HG03354 (cell line): Measurements from ENCODE around the gene TFEB.

ENCODE experiments used
- ATAC-seq: cut with Tn5 transposase; IDR thresholded peaks from one replicate; pipeline ENCODE4 v1.9.1; 2021; ENCODE audit warnings: mild to moderate bottlenecking; ENCODE audit not compliant: unreplicated experiment, poor library complexity, severe bottlenecking

Gene TFEB

GRCh38 chr6:41682497-41683272 is 52.7 kb downstream of the TFEB start:
- ATAC-seq: peak; percentile 8

DNA sequence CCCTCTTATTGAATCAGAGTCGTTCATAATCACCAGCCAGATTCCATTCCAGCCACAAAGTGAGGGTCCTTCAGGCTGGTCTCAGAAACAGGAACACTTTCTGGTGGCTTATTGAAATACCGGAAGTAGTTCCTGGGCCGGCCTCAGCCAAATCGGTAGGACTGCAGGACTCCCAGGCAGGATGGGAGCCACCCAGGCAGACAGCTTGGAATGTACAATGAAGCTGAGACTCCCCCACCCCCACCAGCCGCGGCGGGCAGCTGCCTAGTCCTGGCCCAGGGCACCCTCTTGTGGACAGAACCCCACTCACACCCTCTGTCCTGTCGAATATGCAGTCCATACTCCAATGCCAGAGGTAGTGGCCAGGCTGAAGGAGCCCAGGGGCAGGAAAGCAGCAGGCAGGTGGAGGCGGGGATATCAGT is 53.3 kb downstream of the TFEB start:
- ATAC-seq: no peak

GRCh38 chr6:41680182-41680965 is 55.0 kb downstream of the TFEB start:
- ATAC-seq: no peak

- no peak for ATAC-seq
These were observed 55.7 kb downstream of the TFEB start for GRCh38 chr6:41679696-41680095.

DNA sequence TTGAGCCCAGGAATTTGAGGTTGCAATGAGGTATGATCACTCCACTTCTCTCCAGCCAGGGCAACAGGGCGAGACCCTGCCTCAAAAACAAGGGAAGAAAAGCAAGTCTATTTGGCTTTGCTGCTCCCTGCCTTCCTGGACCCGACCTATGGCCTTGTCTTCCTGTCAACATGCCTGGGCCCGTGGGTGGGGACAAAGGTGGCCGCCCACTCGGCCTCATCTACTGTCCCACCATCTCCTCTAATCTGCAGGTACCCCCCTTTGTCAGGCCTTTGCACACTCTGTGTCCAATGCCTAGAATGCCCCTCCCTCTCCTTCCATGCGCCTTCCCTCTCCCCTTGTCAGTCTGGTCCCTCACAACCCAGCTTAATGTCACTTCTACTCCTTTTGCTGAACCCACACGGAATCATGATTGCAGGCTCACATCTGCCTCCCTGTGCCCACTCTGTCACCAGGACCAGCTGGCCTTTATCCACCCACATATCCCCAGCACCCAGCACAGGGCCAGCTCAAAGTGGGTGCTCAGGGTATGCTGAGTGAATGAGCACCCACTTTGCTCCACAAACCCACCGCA is 56.8 kb downstream of the TFEB start:
- ATAC-seq: no peak

GRCh38 chr6:41677124-41677921 is 58.1 kb downstream of the TFEB start:
- ATAC-seq: no peak

DNA sequence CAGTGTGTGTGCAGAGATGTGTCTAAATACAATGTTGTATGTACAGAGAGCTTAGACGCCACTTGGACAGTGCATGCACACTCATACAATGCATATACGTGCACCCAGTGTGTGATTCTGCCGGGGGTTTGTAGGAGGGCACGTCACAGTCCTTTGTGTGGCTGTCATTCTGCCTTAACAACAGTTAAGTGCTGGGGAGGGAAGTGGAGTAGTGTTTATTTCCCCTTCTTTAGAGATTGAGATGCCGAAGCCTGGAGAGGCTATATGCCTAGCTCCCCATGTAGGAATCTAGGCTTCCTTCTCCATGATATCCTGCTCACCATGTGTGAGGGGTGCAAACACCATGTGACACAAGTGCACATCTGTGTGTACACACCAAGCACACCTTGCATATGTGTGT is 59.0 kb downstream of the TFEB start:
- ATAC-seq: no peak

GRCh38 chr6:41675992-41676391 is 59.4 kb downstream of the TFEB start:
- no peak for ATAC-seq

DNA sequence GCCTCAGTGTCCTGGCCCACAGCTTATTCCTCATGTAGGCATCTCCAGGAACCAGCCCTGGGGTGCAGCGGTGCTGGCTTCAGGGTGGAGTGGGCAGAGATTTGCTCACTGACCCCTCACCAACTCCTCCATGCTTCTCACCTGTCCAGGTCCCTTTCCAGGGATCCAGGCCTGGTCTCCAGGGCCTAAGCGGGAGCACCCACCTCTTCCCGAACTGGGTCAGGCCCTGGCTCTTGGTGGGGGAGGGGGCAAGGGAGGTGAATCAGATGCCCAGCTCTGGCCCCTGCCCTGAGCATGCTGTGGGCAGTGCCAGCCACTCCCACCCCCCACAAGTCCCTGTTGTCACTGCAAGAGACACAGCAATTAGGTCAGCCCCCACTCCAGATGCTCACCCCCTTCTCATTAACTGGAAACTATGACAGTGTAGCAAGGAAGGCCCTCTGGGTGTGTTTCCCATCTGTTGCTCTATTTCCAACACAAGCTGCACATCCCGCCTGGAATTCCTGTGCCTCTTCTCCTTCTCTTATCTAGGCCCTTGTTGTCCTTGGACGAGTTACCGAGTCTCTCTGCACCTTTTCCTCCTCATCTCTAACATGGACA is 60.1 kb downstream of the TFEB start:
- ATAC-seq: no peak

DNA sequence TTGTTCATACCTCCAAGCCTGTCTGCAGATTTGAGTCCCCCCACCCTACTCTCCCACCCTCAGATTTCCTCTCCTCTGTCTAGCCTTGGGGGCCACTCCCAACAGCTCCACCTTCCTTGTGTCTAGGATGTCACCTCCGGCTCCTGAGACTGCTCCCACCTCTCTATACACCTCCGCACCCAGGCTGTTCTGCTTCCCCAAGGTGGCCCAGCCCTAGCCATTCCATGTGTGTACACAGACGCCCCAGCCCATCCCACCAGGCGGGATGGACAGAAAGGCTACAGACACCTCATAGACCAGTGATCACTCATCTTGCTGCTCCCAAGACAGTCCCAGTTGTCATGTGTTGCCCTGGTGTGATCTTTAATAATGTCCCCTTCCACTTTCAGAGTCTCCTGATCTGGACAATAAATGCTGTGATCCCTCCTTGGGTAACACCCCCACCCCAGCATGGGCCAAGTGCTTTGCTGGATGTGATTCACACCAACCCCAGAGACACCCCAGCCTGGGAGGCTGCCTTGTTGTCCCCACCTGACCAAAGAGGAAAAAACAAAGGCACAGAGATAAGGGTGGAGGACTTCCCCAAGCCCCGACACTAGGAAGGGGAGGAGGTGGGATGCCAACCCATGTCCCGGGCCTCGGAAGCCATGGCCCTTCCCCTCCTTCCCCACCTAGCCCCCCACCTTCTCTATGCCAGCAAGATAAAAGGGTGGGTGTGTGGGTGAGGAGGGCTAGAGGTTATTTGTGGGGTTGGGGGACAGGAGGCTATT is 61.0 kb downstream of the TFEB start:
- no peak for ATAC-seq

DNA sequence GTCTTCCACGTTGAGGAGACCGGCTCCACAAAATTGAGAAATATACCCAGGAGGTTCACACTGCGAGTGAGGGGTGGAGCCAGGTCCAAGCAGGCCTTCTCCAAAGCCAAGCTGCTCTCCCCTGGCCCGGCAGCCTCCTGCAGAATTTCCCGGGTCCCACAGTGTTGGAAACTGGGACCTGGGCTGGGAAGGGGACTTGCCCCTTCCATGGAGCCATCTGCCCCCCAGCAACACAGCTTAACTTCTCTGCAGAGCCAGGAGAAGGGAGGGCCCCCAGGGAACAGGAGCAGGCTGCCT is 61.8 kb downstream of the TFEB start:
- ATAC-seq: no peak

- ATAC-seq: no peak
These were observed 62.3 kb downstream of the TFEB start for GRCh38 chr6:41672816-41673703.

GRCh38 chr6:41672016-41672415 is 63.4 kb downstream of the TFEB start:
- ATAC-seq: no peak

DNA sequence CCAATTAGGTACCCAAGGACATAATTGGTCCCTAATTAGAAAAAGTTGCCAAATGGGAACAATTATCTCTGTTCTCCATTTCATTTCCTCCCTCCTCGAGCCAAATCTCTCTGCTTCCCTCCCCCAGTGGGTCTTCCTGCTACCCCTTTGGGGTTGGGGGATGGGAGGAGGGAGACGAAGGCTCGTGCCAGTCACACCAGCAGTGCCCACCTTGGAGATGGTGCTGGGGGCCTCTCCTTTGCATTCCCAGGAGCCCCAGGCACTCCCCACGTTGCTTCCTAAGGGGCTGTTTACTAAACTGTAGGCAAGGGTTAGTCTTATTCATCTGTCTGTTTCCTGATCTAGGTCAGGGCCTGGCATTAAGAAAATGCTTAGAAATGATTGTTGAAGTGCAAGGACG is 64.0 kb downstream of the TFEB start:
- no peak for ATAC-seq

GRCh38 chr6:41670703-41671360 is 64.6 kb downstream of the TFEB start:
- ATAC-seq: no peak

GRCh38 chr6:41668968-41669367 is 66.4 kb downstream of the TFEB start:
- no peak for ATAC-seq

GRCh38 chr6:41667195-41667594 is 68.2 kb downstream of the TFEB start:
- no peak for ATAC-seq

GRCh38 chr6:41664271-41664670 is 71.1 kb downstream of the TFEB start:
- ATAC-seq: no peak
